Upper lobe of left lung (tissue), 6 donors: ENCODE data around the gene NF1. TPM values are rescaled to one million over a fixed set of nuclear protein-coding genes. Genes with fewer than 3 reads are reported as not detected.

ENCODE experiments used
- ATAC-seq, 2 donors: fragments of 200-7000 bp; cut with Tn5 transposase; one replicate each; pipeline ENCODE4 v1.9.1; 2022; ENCODE audit warnings: mild to moderate bottlenecking in 2 of 2, moderate library complexity in 2 of 2; ENCODE audit not compliant: low FRiP score in 2 of 2
- DNase-seq, 2 donors: peaks; one replicate each; pipeline ENCODE4 v3.0.0-alpha.2; 2019 to 2020
- H3K27ac ChIP-seq, 4 donors: fragments of 200-600 bp; sonication (generic); one replicate each; pipeline ENCODE4 v1.5.1; 2016 to 2019
- H3K27me3 ChIP-seq, 4 donors: fragments of 200-600 bp; sonication (generic); one replicate each; pipeline ENCODE4 v1.5.1; 2017 to 2019
- H3K36me3 ChIP-seq, 4 donors: fragments of 200-600 bp; sonication (generic); one replicate each; pipeline ENCODE4 v1.5.1; 2016 to 2019
- H3K4me1 ChIP-seq, 4 donors: fragments of 200-600 bp; sonication (generic); one replicate each; pipeline ENCODE4 v1.5.1; 2018 to 2019
- H3K4me3 ChIP-seq, 4 donors: fragments of 200-600 bp; sonication (generic); one replicate each; pipeline ENCODE4 v1.5.1; 2017 to 2019; ENCODE audit warnings: mild to moderate bottlenecking in 2 of 4, moderate library complexity in 1 of 4
- H3K9me3 ChIP-seq, 4 donors: fragments of 200-600 bp; sonication (generic); one replicate each; pipeline ENCODE4 v1.5.1; 2018 to 2019
- EP300 ChIP-seq, 4 donors: sonication (generic); formaldehyde crosslinking; IDR thresholded peaks; one replicate each; pipeline ENCODE4 v1.5.1; 2017; ENCODE audit warnings: antibody characterized with exemption in 4 of 4, control low read depth in 2 of 4
- POLR2A ChIP-seq, 4 donors: fragments of 450-650 bp; IDR thresholded peaks; one replicate each; pipeline ENCODE4 v1.5.1; 2016 to 2017; ENCODE audit warnings: antibody characterized with exemption in 4 of 4, mild to moderate bottlenecking in 2 of 4
- POLR2AphosphoS5 ChIP-seq, 2 donors: sonication (generic); formaldehyde crosslinking; IDR thresholded peaks; one replicate each; pipeline ENCODE4 v1.5.1; 2017; ENCODE audit warnings: antibody characterized with exemption in 2 of 2
- WGBS, 2 donors: methylation state at CpG; one replicate each; pipeline ENCODE4 v1.1.5; 2017 to 2018; 5-methylcytosine and 5-hydroxymethylcytosine counted together
- total RNA-seq, 6 donors: library from RNA; depleted of rRNA in 4 of 6; stranded (reverse); fragments of >200 nt in 4 of 6; gene quantifications; one replicate each; pipeline versions ENCODE4 v1.1.0 to v1.2.1, GENCODE V29; 2016 to 2021
- TF ChIP-seq, protein P1 (sequence below), 6 experiments: fragments of 450-650 bp in 4 of 6; fragments of 200-600 bp in 2 of 6; sonication (generic) in 2 of 6; IDR thresholded peaks; one replicate each; pipeline ENCODE4 v1.5.1; 2016 to 2019; ENCODE audit warnings: antibody characterized with exemption in 6 of 6
- donor health status: DM: no; HTN: no; CAD: no; lungs with moderate emphysema.
- donor health status: DM: no; HTN: yes; CAD: no; lungs with severe emphysema.

NF1 gene
- total RNA-seq, 6 donors from 2014 or later, result 35.5 to 85.1 (median 47.1) TPM

DNA sequence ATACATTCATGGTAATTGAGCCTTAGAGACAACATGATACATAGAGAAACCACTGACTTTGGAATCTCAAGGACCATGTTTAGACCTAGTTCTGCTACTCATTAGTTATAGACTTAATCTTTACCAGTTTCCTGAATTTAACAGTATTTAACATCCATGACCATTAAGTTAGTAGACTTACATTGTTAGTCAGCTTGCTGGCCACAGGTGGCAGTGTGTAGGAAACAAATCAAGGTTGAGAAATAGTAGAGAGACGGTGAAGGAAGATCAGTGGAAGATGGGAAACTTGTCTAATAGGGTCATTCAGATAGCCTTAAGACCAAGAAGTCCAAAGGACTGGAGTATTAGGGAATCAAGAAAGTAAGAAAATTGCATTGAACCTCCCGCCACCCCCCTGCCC lies 171.3 kb downstream of the NF1 start:
- H3K4me1 ChIP-seq, result peaks cover 2 to 14% (median 6%) of the 10 kb centered on the region in 4 donors
- no peak overlapping the region for H3K27ac ChIP-seq
- no peaks in the 10 kb centered on the region for H3K27me3 ChIP-seq
- DNase-seq, result no peak
- 87 to 93% methylated on average over 2 of the region's 2 CpGs for WGBS, 2 donors
- no peak for ATAC-seq
- peaks cover 0 to 37% (median 10%) of the 10 kb centered on the region in 4 donors for H3K36me3 ChIP-seq
- TF ChIP-seq, protein P1, sequence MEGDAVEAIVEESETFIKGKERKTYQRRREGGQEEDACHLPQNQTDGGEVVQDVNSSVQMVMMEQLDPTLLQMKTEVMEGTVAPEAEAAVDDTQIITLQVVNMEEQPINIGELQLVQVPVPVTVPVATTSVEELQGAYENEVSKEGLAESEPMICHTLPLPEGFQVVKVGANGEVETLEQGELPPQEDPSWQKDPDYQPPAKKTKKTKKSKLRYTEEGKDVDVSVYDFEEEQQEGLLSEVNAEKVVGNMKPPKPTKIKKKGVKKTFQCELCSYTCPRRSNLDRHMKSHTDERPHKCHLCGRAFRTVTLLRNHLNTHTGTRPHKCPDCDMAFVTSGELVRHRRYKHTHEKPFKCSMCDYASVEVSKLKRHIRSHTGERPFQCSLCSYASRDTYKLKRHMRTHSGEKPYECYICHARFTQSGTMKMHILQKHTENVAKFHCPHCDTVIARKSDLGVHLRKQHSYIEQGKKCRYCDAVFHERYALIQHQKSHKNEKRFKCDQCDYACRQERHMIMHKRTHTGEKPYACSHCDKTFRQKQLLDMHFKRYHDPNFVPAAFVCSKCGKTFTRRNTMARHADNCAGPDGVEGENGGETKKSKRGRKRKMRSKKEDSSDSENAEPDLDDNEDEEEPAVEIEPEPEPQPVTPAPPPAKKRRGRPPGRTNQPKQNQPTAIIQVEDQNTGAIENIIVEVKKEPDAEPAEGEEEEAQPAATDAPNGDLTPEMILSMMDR (IDR thresholded peaks at IDR 0.05), result peak in 1 of 6 experiments; percentile 9
- no peak for TF ChIP-seq POLR2A (IDR thresholded peaks at IDR 0.05)
- no peak overlapping the region for H3K4me3 ChIP-seq
- no peaks in the 10 kb centered on the region for H3K9me3 ChIP-seq

- peaks cover 0 to 18% (median 5%) of the 10 kb centered on the region in 4 donors for H3K36me3 ChIP-seq
- TF ChIP-seq POLR2A (IDR thresholded peaks at IDR 0.05), result no peak
- TF ChIP-seq EP300 (IDR thresholded peaks at IDR 0.05), result no peak
- TF ChIP-seq, protein P1 (IDR thresholded peaks at IDR 0.05), result no peak
- TF ChIP-seq POLR2AphosphoS5 (IDR thresholded peaks at IDR 0.05), result no peak
These were observed 174.3 kb downstream of the NF1 start for GRCh38 chr17:31269036-31269577.

GRCh38 chr17:31269578-31269983 lies 174.8 kb downstream of the NF1 start:
- Histone ChIP-seq H3K27ac (peak overlapping the region in 1 of 4 donors; percentile 5), H3K9me3 (no peaks in the 10 kb centered on the region), H3K4me1 (peaks cover 11 to 23% (median 17%) of the 10 kb centered on the region in 4 donors), H3K27me3 (no peaks in the 10 kb centered on the region), H3K36me3 (peaks cover 0 to 18% (median 5%) of the 10 kb centered on the region in 4 donors), H3K4me3 (no peak overlapping the region)
- DNase-seq (no peak), ATAC-seq (peak; percentile 54 to 79)
- WGBS, 2 donors, result 68 to 100% methylated on average over 1 of the region's 1 CpG
- TF ChIP-seq, protein P1 (IDR thresholded peaks at IDR 0.05), result no peak
- TF ChIP-seq POLR2A (IDR thresholded peaks at IDR 0.05) (no peak), POLR2AphosphoS5 (IDR thresholded peaks at IDR 0.05) (no peak), EP300 (IDR thresholded peaks at IDR 0.05) (no peak)

More at GRCh38 chr17:31269036-31269577, 174.3 kb downstream of the NF1 start:
- DNase-seq (no peak), ATAC-seq (no peak)
- no peak overlapping the region for H3K4me3 ChIP-seq
- H3K27me3 ChIP-seq, result no peaks in the 10 kb centered on the region
- H3K4me1 ChIP-seq, result peaks cover 10 to 20% (median 13%) of the 10 kb centered on the region in 4 donors
- H3K9me3 ChIP-seq, result no peaks in the 10 kb centered on the region
- 94 to 100% methylated on average over 2 of the region's 2 CpGs for WGBS, 2 donors
- H3K27ac ChIP-seq, result peak overlapping the region in 1 of 4 donors; percentile 5

GRCh38 chr17:31272236-31272635 lies 177.5 kb downstream of the NF1 start:
- Histone ChIP-seq H3K4me3 (no peak overlapping the region), H3K4me1 (peaks cover 19 to 26% (median 22%) of the 10 kb centered on the region in 4 donors), H3K9me3 (no peaks in the 10 kb centered on the region), H3K27ac (no peak overlapping the region), H3K36me3 (peaks cover 0 to 8% (median 0%) of the 10 kb centered on the region in 4 donors), H3K27me3 (no peaks in the 10 kb centered on the region)
- no peak for ATAC-seq
- no peak for DNase-seq
- TF ChIP-seq, protein P1 (IDR thresholded peaks at IDR 0.05), result no peak
- TF ChIP-seq POLR2AphosphoS5 (IDR thresholded peaks at IDR 0.05) (no peak), POLR2A (IDR thresholded peaks at IDR 0.05) (no peak), EP300 (IDR thresholded peaks at IDR 0.05) (no peak)
- 100% methylated on average over 1 of the region's 1 CpG for WGBS, 2 donors

DNA sequence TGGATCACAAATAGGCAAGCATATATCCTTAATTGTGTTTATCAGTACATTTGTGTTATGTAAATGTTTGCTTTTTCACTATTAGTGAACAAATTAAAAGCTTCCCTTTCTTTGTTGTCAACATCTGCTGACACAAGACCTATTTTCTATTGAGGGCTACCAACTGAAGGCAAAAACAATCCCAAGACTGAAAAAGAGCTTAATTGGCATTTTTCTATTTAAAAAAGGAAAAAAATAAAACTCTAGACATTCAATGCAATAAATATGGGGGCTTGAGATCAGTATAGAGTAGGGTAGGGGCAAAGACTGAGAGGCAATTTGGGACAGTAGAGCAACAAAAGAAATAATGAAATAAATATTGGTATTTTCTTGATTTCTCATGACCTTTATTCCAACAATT lies 178.0 kb downstream of the NF1 start:
- Histone ChIP-seq H3K9me3 (no peaks in the 10 kb centered on the region), H3K4me3 (no peak overlapping the region), H3K27ac (peak overlapping the region in 1 of 4 donors; percentile 37), H3K36me3 (peaks cover 0 to 10% (median 0%) of the 10 kb centered on the region in 4 donors), H3K27me3 (no peaks in the 10 kb centered on the region), H3K4me1 (peaks cover 19 to 26% (median 22%) of the 10 kb centered on the region in 4 donors)
- ATAC-seq (no peak), DNase-seq (no peak)
- TF ChIP-seq POLR2AphosphoS5 (IDR thresholded peaks at IDR 0.05) (no peak), POLR2A (IDR thresholded peaks at IDR 0.05) (no peak), EP300 (IDR thresholded peaks at IDR 0.05) (no peak)
- TF ChIP-seq, protein P1 (IDR thresholded peaks at IDR 0.05), result no peak
